ENCODE measurements around the gene SH3BP4.

Gene SH3BP4

DNA sequence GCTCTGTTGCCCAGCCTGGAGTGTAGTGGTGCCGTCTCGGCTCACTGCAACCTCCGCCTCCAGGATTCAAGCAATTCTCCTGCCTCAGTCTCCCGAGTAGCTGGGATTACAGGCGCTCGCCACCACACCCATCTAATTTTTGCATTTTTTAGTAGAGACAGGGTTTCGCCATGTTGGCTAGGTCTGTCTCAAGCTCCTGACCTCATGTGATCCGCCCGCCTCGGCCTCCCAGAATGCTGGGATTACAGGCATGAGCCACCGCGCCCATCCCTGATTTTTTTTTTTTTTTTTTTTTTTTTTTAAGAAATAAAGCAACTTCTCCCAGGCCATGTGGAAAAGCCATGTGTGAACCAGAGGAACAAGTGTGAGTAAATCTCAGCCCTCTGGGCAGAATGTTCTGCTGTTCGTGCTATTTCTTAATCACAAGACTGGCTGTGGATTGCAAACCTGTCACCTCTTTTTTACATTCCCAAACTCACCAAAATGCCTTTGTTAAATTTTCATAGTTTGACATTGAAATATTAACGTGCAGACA is 6.4 kb upstream of the SH3BP4 start:
- no peak for DNase-seq

- no peak for DNase-seq
These were observed 4.3 kb upstream of the SH3BP4 start for GRCh38 chr2:234947556-234947955.

GRCh38 chr2:234949762-234950434 is 1.9 kb upstream of the SH3BP4 start:
- no peak for DNase-seq

DNA sequence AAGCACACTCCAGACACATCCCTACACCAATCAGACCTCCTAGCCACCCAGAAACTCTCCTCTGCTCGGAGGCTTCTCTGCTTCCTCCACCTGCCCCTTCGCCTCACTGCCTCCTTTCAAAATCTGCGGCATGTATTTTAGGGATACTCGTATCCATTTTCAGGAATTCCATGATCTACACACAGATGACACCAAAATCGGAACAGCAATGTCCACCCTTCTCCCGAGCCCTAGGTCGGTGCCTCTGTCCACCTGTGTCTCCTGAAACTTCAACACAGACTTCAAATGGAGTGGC is 1.4 kb upstream of the SH3BP4 start:
- DNase-seq: no peak

DNA sequence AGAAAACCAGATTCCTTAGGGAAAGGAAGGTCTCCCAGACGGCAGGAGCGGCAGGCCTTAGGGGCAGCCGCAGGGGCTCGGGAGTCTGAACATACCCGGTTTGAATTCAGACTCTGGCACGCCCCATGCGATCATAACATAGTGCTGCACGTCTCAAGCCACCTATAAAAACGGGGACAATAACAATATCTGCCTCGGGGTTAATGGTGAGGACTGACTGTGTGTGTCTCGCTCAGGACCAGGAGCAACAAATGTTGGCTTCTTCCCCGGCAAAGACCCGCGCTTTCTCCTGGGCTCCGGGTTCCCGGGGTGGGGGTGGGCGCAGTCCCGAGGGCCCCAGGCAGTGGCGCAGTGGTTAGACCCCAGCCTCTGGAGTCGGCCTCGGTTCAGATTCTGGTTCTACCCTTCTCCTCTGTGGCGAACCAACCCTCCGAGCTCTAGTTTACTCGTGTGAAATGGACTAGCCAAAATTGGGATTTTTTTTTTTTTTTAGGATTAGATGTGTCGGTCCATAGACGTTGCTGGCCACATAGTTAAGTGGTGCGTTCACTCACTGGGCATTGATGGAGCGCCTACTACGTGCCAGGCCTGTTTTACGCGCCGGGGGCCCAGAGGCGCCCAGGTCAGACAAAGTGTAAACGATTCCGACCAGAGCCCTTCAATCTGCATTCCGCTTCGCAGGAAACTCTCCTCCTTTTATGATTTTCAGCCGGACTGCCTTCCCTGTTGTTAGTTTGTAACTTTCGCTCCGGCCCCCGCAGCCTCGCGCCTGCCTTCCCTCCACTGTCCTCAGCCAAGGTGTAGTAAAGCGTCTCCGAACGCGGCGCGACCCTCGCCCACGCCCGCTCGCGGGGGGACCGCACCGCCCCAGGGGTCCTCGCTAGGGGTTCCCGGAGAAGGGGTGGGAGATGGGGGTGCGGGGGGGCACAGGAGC is 820 bp upstream of the SH3BP4 start:
- no peak for DNase-seq

DNA sequence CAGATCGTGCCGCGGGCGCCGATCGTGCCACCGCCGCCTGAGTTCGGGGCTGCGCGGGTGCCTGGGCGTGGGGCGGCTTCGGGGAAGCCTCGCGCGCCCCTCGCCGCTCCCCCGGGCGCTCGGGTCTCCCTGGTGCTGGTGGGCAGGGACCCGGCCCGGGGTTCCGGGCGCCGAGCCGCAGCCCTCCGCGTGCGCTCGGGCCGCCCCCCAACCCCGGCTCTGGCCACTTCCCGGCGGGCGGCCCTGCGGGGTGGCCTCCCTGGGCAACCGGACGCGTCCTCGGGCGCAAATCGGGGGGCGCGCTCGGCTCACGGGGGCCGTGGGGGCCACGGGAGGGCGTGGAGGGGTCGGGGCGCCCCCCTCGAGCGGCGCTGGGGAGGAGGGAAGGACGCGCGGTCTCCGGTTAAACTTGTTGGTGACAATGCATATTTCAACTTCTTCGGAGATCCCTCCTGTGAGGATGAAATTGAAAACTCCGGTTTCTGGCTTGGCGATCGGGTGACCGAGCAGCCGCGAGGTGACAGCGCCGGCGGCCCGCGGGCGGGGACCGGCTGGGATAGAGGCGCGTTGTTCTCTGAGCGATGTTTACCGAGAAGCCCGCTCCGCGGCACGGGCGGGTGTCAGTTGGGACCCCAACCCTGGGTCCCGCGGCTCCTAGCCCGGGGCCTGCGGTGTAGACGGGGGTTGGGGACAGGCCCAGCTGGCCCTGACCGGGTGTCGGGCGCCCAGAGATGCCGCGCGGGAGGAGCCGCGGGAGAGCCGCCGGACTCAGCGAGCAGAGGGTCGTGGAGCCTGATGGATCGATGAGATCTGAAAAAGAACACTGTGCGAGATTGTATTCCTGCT is 676 bp downstream of the SH3BP4 start:
- no peak for DNase-seq

GRCh38 chr2:234953116-234954031 is 1.6 kb downstream of the SH3BP4 start:
- no peak for DNase-seq

DNA sequence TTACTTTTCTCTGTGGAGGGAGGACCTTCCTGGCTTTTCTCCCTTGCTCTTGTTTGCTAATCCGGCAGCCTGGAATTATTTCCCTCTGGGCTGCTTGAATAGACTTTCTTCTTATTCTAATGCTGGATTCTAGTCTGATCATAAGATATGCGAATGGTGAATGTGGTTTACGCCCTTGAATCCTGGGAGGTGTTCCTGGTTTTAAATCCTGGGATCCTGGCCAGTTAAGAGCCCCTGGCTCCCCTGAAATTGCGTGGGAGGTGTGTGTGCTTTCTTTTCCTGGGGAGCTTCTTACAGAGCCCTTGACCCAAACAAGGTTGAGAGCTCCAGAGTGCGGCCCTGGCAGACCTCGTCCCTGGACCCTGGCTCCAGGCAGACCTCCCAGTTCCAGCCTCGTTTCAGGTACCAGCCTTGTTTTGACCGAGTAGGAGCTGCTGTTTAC is 2.8 kb downstream of the SH3BP4 start:
- no peak for DNase-seq

DNA sequence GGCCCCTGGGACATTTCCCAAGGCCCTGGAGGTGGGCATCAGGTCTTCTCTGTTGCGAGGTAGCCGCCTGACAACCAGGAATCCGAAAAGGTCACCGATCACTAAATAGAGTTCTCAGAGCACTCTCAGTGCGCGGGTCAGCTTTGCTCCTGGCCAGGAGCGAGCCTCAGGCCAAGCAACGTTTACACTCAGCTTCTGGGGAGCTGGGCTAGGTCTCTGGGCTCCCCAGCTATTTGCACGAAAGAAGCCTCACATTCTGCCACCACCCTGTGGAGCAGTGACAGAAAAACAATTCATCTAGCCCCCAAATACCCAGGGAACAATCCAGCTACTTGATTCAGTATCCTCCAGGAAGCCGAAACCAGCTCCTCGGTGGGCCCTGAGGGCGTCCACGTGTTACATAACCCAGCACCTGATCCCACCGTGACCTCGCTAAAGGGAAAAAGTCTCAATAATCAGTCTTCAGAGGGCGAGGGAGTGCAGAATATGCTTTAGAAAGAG is 3.3 kb downstream of the SH3BP4 start:
- DNase-seq: no peak

GRCh38 chr2:234955971-234956509 is 4.2 kb downstream of the SH3BP4 start:
- no peak for DNase-seq

DNA sequence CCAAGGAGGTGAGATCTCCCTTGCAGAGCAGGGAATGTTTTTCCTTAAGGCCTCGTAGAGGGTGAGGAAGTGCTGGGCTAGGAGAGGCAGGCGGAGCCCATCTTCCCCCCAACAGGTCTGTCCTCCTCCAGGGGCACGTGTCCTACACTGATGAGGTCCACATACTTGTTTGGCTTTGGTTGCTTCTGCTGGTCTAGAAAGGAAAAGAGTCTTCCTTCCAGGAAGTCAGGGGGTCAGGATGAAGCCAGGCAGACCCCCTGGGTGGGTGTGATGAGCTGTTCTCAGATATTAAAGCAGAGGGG is 6.0 kb downstream of the SH3BP4 start:
- DNase-seq: no peak

GRCh38 chr2:234958311-234958710 is 6.5 kb downstream of the SH3BP4 start:
- DNase-seq: no peak

GRCh38 chr2:234958746-234959395 is 7.1 kb downstream of the SH3BP4 start:
- no peak for DNase-seq

DNA sequence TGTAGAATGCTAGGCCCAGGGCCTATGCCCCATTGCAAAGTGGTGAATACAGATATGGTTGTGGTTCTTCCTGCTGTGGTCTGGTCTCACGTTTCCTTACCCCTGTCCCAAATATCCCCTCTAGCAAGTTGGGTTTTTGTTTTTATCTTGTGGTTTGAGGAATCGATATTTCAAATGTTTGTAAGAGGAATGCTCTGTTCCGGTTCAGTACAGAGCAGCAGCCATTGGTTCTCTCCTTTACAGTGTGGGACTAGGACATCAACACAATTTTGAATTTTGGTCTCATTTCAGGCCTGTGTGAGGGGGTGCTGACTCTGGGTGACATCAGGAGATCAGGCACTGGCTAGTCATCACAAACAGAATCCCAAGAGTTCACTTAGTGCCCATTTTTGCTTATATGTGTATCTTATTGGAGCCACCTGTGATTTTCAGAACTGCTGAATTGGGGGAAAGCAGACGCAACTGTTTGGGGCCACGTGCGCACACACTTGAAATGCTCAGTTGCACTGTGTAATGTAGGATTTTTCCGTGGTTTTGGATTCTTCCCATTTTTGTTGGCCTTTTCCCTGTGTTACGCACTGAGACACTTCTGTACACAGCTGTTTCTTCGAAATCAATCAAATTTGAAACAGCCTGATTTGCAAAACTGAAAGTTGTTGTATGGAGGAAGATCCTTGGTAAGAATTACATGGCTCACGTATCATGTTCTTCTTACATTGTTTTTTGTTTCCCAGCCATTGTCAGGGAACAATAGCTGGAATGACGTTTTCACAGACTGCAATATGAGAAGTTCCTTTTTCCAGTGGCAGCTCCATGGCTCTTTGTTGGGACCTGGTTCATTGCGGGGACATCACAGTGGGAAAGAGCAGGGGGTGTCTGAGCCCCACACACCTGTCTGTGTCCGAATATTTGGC is 8.6 kb downstream of the SH3BP4 start:
- DNase-seq: no peak

- DNase-seq: no peak
These were observed 10.0 kb downstream of the SH3BP4 start for GRCh38 chr2:234961784-234962183.

- no peak for DNase-seq
These were observed 12.2 kb downstream of the SH3BP4 start for GRCh38 chr2:234963773-234964615.

- no peak for DNase-seq
These were observed 13.0 kb downstream of the SH3BP4 start for GRCh38 chr2:234964631-234965461.

GRCh38 chr2:234966340-234966739 is 14.5 kb downstream of the SH3BP4 start:
- no peak for DNase-seq

All from CD4-positive, alpha-beta T cell treated with Interleukin-10 for 1 hour (primary cell).